Measurements from ENCODE around the gene ANKS1B.
"Not testable (repeated sequence)": the region's sequence is repeated elsewhere in the genome, so short reads cannot be mapped to it uniquely, and the experiment has no call there.

The ANKS1B gene

GRCh38 chr12:99009654-99010296 lies 975.0 kb downstream of the ANKS1B start:
- DNase-seq (ENCODE audit: low read depth in 2 of 2): no peak

- no peak for DNase-seq (ENCODE audit: low read depth in 2 of 2)
Measured at GRCh38 chr12:99005601-99006000, 979.1 kb downstream of the ANKS1B start.

- DNase-seq (ENCODE audit: low read depth in 2 of 2): no peak
Measured at GRCh38 chr12:99004799-99005466, 979.8 kb downstream of the ANKS1B start.

GRCh38 chr12:99002731-99003130 lies 982.0 kb downstream of the ANKS1B start:
- no peak for DNase-seq (ENCODE audit: low read depth in 2 of 2)

- DNase-seq (ENCODE audit: low read depth in 2 of 2): no peak
Measured at GRCh38 chr12:99002156-99002555, 982.6 kb downstream of the ANKS1B start.

- DNase-seq (ENCODE audit: low read depth in 2 of 2): no peak
Measured at GRCh38 chr12:98999559-98999958, 985.2 kb downstream of the ANKS1B start.

GRCh38 chr12:98998697-98999299 lies 985.9 kb downstream of the ANKS1B start:
- no peak for DNase-seq (ENCODE audit: low read depth in 2 of 2)

GRCh38 chr12:98997899-98998298 lies 986.8 kb downstream of the ANKS1B start:
- DNase-seq (ENCODE audit: low read depth in 2 of 2): no peak

- DNase-seq (ENCODE audit: low read depth in 2 of 2): no peak
Measured at GRCh38 chr12:98990648-98991047, 994.1 kb downstream of the ANKS1B start.

GRCh38 chr12:98985156-98985555 lies 999.6 kb downstream of the ANKS1B start:
- no peak for DNase-seq (ENCODE audit: low read depth in 2 of 2)

GRCh38 chr12:98983647-98984046 lies 1001.1 kb downstream of the ANKS1B start:
- no peak for DNase-seq (ENCODE audit: low read depth in 2 of 2)

- no peak for DNase-seq (ENCODE audit: low read depth in 2 of 2)
Measured at GRCh38 chr12:98980508-98980907, 1004.2 kb downstream of the ANKS1B start.

GRCh38 chr12:98977186-98977585 lies 1007.5 kb downstream of the ANKS1B start:
- no peak for DNase-seq (ENCODE audit: low read depth in 2 of 2)

- no peak for DNase-seq (ENCODE audit: low read depth in 2 of 2)
Measured at GRCh38 chr12:98974767-98975381, 1009.9 kb downstream of the ANKS1B start.

GRCh38 chr12:98973395-98973794 lies 1011.3 kb downstream of the ANKS1B start:
- DNase-seq (ENCODE audit: low read depth in 2 of 2): no peak

- DNase-seq (ENCODE audit: low read depth in 2 of 2): no peak
Measured at GRCh38 chr12:98970950-98971349, 1013.8 kb downstream of the ANKS1B start.

GRCh38 chr12:98970210-98970609 lies 1014.5 kb downstream of the ANKS1B start:
- no peak for DNase-seq (ENCODE audit: low read depth in 2 of 2)

GRCh38 chr12:98968896-98969295 lies 1015.8 kb downstream of the ANKS1B start:
- DNase-seq (ENCODE audit: low read depth in 2 of 2): no peak

GRCh38 chr12:98957135-98957534 lies 1027.6 kb downstream of the ANKS1B start:
- DNase-seq (ENCODE audit: low read depth in 2 of 2): not testable (repeated sequence)

GRCh38 chr12:98955284-98955683 lies 1029.5 kb downstream of the ANKS1B start:
- no peak for DNase-seq (ENCODE audit: low read depth in 2 of 2)

GRCh38 chr12:98954506-98954905 lies 1030.2 kb downstream of the ANKS1B start:
- no peak for DNase-seq (ENCODE audit: low read depth in 2 of 2)

GRCh38 chr12:98951406-98951805 lies 1033.3 kb downstream of the ANKS1B start:
- DNase-seq (ENCODE audit: low read depth in 2 of 2): no peak

Data from activated CD4-positive, alpha-beta T cell treated with anti-CD3 and anti-CD28 coated beads for 24 hours (primary cell).